ENCODE results near the gene PNKD. TPM values are rescaled to one million over a fixed set of nuclear protein-coding genes. Genes with fewer than 3 reads are reported as not detected.

PNKD gene
- total and polyA plus RNA-seq, 2 experiments from 2014 or later, result 48.7 to 145 TPM

GRCh38 chr2:218357236-218358177 lies 87.2 kb downstream of the PNKD start:
- WGBS (ENCODE audit: low lambda C conversion rate, missing lambda C conversion rate), result 58% methylated on average over 17 of the region's 17 CpGs
- H2AFZ ChIP-seq, result no peak overlapping the region
- no peaks in the 10 kb centered on the region for H4K20me1 ChIP-seq (ENCODE audit: insufficient read depth, poor library complexity, severe bottlenecking)
- H3K9me2 ChIP-seq (replicated peaks; ENCODE audit: insufficient read depth), result no peaks in the 10 kb centered on the region
- H3K27me3 ChIP-seq, result no peaks in the 10 kb centered on the region
- no peak for TF ChIP-seq EZH2phosphoT487 (IDR thresholded peaks at IDR 0.05; ENCODE audit: low read depth, severe bottlenecking, unreplicated experiment)
- TF ChIP-seq CTCF (IDR thresholded peaks at IDR 0.05; ENCODE audit: poor library complexity), result no peak
- TF ChIP-seq EZH2 (IDR thresholded peaks at IDR 0.05; ENCODE audit: borderline replicate concordance), result no peak
- H3K9me3 ChIP-seq (ENCODE audit: low read depth), result no peaks in the 10 kb centered on the region
- H3K36me3 ChIP-seq (replicated peaks; ENCODE audit: insufficient read depth, low read depth), result no peaks in the 10 kb centered on the region
- peak overlapping the region; percentile 69 for H3K27ac ChIP-seq
- H3K79me2 ChIP-seq, result no peaks in the 10 kb centered on the region
- peaks cover 15% of the 10 kb centered on the region for H3K4me1 ChIP-seq (ENCODE audit: insufficient read depth)
- DNase-seq (ENCODE audit: low spot score), result no peak
- no peak overlapping the region for H3K4me3 ChIP-seq
- H3K4me2 ChIP-seq, result no peak overlapping the region

- Histone ChIP-seq H3K4me3 (no peak overlapping the region), H3K9me2 (replicated peaks; ENCODE audit: insufficient read depth) (no peaks in the 10 kb centered on the region), H3K79me2 (no peaks in the 10 kb centered on the region), H3K27ac (no peak overlapping the region), H4K20me1 (ENCODE audit: insufficient read depth, poor library complexity, severe bottlenecking) (no peaks in the 10 kb centered on the region), H3K27me3 (no peaks in the 10 kb centered on the region), H3K36me3 (replicated peaks; ENCODE audit: insufficient read depth, low read depth) (no peaks in the 10 kb centered on the region), H3K4me1 (ENCODE audit: insufficient read depth) (peaks cover 15% of the 10 kb centered on the region), H3K9me3 (ENCODE audit: low read depth) (no peaks in the 10 kb centered on the region), H2AFZ (no peak overlapping the region), H3K4me2 (no peak overlapping the region)
- DNase-seq (ENCODE audit: low spot score), result no peak
- 90% methylated on average over 4 of the region's 4 CpGs for WGBS (ENCODE audit: low lambda C conversion rate, missing lambda C conversion rate)
- TF ChIP-seq CTCF (IDR thresholded peaks at IDR 0.05; ENCODE audit: poor library complexity) (no peak), EZH2phosphoT487 (IDR thresholded peaks at IDR 0.05; ENCODE audit: low read depth, severe bottlenecking, unreplicated experiment) (no peak), EZH2 (IDR thresholded peaks at IDR 0.05; ENCODE audit: borderline replicate concordance) (no peak)
These were observed 90.1 kb downstream of the PNKD start for GRCh38 chr2:218360453-218360852.

- Histone ChIP-seq H3K4me2 (no peak overlapping the region), H3K4me1 (ENCODE audit: insufficient read depth) (peaks cover 6% of the 10 kb centered on the region), H3K4me3 (no peak overlapping the region), H3K36me3 (replicated peaks; ENCODE audit: insufficient read depth, low read depth) (no peaks in the 10 kb centered on the region), H3K9me2 (replicated peaks; ENCODE audit: insufficient read depth) (no peaks in the 10 kb centered on the region), H4K20me1 (ENCODE audit: insufficient read depth, poor library complexity, severe bottlenecking) (no peaks in the 10 kb centered on the region), H3K79me2 (no peaks in the 10 kb centered on the region), H3K27me3 (no peaks in the 10 kb centered on the region), H3K9me3 (ENCODE audit: low read depth) (no peaks in the 10 kb centered on the region), H2AFZ (no peak overlapping the region), H3K27ac (no peak overlapping the region)
- WGBS (ENCODE audit: low lambda C conversion rate, missing lambda C conversion rate), result 98% methylated on average over 8 of the region's 8 CpGs
- TF ChIP-seq EZH2phosphoT487 (IDR thresholded peaks at IDR 0.05; ENCODE audit: low read depth, severe bottlenecking, unreplicated experiment) (no peak), EZH2 (IDR thresholded peaks at IDR 0.05; ENCODE audit: borderline replicate concordance) (no peak), CTCF (IDR thresholded peaks at IDR 0.05; ENCODE audit: poor library complexity) (no peak)
- DNase-seq (ENCODE audit: low spot score), result no peak
These were observed 92.3 kb downstream of the PNKD start for GRCh38 chr2:218362606-218363005.

Data from hepatocyte (in vitro differentiated cells).